ENCODE data around the gene HLX.

The HLX gene

DNA sequence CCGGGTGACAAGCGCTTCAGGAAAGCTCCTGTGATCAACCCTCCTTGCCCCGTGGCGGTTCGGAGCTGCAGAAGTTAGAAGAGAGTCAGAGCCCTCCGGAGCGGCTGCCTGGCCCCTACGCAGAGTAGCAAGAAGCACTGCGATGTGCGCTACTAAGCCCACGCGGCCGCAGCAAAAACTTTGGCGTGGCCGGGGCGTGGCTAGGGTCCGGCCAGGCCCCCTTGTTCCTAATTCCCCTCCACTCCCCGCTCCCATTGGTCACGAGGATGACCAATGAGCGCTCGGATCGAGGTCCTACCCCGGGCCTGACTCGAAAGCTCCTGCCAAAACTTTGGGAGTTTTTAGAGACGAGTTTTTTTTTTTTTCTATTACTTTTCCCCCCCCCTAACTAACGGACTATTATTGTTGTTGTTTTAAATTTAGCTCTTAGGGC lies at the start of gene HLX:
TSS of gene HLX (plus strand) at position 368 of the 433 bp plus-strand sequence. CDS start 415 bp downstream, outside the sequence.
- DNase-seq = peak; percentile 94 to 95

DNA sequence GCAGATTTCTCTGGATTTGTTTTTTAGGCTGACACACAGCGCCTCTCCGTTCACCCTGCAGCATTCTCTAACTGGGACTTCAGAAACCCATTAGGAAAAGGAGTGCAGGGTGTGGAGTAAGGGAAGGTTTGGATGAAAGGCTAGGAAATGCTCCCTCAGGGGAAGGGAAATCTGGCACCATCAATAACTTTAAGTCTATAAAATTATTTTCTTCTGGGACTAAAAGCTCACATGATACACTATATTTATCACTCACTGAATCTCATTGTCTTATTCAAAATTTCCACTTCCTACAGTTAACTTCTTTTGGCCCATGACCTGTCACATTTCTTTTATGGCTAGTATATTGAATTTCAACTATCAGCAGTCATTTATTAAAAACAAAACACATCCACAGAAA lies 45.8 kb upstream of the HLX start:
- no peak for DNase-seq

DNA sequence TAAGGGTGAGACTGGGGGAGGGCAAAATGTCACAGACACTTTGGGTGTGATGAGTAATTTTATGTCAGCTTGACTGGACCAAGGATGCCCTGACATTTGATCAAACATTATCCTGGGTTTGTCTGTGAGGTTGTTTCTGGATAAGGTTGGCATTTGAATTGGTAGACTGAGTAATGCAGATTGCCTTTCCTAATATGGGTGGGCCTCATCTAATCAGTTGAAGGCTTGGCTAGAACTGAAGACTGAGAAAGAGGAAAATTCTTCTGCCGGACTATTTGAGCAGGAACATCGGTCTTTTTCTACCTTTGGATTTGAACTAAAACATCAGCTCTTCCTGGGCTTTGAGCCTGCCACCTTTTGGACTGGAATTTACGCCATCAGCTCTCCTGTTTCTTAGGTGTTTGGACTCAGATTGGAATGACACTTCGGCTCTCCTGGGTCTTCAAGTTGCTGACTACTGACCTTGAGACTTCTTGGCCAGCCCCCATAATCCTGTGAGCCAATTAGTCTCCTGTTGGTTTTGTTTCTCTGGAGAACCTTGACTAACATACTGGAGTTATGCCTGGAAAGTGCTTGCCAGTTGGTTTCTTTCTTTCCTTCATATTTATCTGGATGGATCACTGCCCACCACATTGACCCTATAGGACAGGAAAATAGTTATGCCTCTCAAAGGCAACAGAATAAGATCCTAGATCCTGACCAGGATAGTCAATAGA lies 44.9 kb upstream of the HLX start:
- no peak for DNase-seq

DNA sequence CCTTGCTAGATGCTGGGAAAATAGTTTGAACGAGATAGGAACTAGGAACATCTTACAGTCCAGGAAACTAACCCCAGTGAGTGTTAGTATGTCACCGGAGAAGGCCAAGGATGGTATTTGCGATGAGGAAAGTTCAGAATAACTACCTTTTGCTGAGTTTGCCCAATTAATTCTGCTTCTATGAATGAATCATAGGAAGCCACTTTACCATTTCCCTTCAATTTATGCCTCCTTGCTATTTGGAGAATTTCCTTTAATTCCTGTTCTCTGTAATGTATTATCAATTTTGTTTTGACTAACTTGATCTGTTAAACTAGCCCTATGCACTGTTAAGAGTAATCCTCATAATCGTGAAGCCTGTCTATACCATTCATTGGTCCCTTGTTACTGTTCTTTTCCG lies 40.7 kb upstream of the HLX start:
- no peak for DNase-seq

- no peak for DNase-seq
These were observed 39.8 kb upstream of the HLX start for GRCh38 chr1:220839474-220839873.

DNA sequence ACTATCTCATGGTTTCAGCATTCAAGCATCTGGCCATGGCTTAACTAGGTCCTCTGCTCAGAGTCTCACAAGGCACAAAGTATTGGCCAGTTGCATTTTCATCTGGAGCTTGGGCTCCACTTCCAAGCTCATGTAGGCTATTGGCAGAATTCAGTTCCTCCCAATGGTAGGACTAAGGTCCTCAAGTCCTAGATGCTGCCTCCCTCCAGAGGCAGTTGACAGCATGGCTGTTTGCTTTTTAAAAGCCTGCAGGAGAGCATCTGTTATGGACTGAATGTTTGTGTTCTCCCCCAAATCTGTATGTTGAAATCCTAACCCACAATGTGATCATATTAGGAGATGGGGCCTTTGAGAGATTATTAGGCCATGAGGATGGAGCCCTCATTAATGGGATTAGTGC lies 38.0 kb upstream of the HLX start:
- no peak for DNase-seq

GRCh38 chr1:220843481-220844011 lies 35.7 kb upstream of the HLX start:
- DNase-seq = no peak

DNA sequence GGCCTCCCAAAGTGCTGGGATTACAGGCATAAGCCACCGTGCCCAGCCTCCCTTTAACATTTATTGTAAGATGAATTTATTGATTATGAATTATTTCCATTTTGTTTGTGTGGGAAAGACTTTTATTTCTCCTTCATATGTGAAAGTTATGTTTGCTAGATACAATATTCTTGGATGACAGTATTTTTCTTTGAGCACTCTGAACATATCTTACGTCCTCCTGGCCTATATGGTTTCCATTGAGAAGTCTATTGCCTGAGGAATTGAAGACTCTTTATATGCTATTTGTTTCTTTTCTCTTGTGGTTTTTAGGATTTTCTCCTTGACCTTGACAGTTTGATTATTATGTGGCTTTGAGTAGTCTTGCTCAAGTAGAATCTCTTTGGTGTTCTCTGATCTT lies 26.8 kb upstream of the HLX start:
- DNase-seq = no peak

GRCh38 chr1:220872296-220872695 lies 6.9 kb upstream of the HLX start:
- DNase-seq = no peak

- DNase-seq = no peak
These were observed 6.2 kb upstream of the HLX start for GRCh38 chr1:220873087-220873486.

DNA sequence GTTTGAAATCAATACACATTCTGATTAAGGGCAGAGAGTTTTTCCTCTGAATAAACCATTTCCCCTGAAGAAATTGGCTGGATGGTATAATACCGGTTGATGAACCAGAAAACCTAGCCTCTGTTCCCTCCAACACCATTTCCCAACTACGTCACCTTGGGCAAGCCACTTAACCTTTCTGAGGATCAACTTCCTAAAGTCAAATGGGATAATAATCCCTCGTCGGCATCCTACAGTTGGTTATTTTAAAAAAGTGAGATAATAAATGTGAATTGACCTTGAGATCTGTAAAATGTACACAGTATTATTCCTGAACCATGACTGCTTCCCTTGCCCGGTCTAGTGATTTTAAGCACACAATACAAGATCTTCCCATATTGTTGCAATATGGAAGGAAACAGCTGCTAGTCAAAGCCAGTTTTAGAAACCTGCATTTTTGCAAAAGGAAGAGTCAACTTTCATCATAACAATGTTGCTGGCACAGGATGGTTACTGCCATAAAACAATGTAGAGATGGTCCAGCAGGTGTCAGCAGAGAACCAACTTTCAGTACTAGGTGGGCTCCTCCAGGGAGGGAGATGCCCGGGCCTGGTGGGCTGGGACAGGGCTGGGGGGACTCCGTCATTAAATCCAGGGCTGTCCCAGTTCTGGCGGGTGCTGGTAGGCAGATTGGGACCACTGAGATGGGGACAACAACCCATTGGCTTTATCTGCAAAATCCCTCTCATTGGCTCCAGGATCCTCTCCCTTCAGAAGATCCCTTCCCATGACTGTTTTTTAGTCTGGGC lies 5.2 kb upstream of the HLX start:
- peak in 1 of 2 donors; percentile 74 for DNase-seq

GRCh38 chr1:220875260-220875659 lies 4.0 kb upstream of the HLX start:
- no peak for DNase-seq

- peak; percentile 73 to 76 for DNase-seq
These were observed 2.5 kb upstream of the HLX start for GRCh38 chr1:220876511-220877376.

GRCh38 chr1:220877377-220878095 lies 1.7 kb upstream of the HLX start:
- no peak for DNase-seq

DNA sequence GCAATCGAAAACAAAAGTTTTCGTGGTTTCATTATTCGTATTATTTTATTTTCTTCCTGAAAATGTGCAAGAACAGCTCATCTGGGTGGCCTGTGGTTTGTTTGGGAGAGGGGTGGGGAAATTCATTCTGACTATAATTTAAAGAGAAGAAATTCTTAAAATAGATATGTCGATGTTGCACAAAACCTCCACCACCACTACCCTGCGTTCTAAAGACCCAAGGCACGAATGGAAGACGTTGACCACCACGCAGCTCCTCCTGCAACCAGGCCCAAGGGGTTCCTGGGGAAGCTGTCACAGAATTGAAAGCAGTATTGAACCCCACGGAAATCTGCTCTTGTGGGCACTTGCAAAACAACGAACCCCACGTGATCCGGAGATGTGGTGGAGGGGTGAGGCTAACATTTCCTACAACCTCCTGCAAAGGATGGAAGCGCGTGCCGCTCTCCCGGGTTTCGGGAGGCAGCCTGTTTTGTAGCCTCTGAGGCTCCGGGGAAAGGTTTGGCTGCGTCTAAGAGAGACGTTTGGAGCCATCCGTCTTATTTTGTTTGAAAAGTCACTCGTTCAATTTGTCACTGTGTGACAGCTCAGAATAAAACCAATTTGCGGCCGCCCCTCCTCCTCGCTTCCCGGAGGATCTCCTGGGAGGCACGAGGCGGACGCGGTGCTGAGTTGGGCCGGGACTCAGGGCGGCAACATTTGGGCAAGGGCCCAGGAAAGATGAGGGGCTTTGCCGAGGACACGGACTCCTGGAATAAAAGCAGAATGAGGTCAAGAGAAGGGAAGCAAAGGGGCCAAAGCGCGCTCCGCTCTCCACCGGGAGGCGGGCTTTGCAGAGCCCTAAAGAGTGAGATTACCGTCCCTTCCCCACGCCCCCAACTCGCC lies 810 bp upstream of the HLX start:
- DNase-seq = peak; percentile 64 to 70

DNA sequence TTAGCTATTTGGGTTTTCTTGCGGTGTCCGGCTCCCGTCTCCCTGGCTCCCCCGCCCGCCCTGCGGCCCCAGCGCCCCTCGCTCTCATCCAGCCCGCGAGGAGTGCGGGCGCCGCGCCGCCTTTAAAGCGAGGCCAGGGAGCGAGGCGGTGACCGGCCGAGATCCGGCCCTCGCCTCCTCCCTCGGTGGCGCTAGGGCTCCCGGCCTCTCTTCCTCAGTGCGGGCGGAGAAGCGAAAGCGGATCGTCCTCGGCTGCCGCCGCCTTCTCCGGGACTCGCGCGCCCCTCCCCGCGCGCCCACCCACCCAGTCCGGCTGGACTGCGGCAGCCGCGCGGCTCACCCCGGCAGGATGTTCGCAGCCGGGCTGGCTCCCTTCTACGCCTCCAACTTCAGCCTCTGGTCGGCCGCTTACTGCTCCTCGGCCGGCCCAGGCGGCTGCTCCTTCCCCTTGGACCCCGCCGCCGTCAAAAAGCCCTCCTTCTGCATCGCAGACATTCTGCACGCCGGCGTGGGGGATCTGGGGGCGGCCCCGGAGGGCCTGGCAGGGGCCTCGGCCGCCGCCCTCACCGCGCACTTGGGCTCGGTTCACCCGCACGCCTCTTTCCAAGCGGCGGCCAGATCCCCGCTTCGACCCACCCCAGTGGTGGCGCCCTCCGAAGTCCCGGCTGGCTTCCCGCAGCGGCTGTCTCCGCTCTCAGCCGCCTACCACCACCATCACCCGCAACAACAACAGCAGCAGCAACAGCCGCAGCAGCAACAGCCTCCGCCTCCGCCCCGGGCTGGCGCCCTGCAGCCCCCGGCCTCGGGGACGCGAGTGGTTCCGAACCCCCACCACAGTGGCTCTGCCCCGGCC lies 492 bp downstream of the HLX start:
- DNase-seq = peak in 1 of 2 donors; percentile 63

DNA sequence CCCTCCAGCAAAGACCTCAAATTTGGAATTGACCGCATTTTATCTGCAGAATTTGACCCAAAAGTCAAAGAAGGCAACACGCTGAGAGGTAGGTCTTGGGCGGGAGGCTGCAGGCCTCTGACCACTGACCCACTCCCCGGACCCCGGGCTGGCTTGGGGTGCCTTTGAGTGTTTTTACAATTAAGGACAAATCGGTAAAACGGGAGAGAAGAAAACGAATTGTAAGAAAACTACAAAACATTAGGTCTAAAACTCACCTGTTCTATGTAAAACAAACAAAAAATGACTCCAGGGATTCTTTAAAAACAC lies 1.1 kb downstream of the HLX start:
- no peak for DNase-seq

DNA sequence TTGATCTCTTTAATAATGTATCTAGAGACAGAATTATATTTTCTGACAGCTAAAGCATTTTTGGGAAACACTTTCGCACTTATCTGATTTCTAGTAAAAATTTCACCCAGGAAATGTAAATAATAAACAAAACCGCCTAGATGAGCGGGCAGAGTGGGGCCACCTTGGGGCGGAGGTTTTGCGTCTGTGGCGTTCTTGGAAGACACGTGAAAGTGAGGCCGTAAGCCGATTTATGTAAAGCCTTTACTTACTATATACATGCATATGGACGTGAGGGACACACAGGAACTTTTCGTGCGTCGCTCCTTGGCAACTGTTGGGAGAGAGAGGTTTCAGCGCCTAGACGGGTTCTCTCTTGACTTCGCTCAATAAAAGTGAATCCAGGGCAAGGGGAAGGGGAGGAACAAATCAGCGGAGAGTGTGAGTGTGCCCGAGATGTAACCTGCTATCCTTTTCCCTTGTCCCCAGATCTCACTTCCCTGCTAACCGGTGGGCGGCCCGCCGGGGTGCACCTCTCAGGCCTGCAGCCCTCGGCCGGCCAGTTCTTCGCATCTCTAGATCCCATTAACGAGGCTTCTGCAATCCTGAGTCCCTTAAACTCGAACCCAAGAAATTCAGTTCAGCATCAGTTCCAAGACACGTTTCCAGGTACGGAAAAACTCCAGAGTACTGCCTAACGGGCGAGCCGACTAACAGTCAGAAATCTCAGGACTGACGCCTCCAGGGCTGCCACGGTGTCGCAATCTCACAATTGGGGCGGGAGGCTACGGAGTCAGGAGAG lies 1.7 kb downstream of the HLX start:
- DNase-seq = peak; percentile 95 to 98

DNA sequence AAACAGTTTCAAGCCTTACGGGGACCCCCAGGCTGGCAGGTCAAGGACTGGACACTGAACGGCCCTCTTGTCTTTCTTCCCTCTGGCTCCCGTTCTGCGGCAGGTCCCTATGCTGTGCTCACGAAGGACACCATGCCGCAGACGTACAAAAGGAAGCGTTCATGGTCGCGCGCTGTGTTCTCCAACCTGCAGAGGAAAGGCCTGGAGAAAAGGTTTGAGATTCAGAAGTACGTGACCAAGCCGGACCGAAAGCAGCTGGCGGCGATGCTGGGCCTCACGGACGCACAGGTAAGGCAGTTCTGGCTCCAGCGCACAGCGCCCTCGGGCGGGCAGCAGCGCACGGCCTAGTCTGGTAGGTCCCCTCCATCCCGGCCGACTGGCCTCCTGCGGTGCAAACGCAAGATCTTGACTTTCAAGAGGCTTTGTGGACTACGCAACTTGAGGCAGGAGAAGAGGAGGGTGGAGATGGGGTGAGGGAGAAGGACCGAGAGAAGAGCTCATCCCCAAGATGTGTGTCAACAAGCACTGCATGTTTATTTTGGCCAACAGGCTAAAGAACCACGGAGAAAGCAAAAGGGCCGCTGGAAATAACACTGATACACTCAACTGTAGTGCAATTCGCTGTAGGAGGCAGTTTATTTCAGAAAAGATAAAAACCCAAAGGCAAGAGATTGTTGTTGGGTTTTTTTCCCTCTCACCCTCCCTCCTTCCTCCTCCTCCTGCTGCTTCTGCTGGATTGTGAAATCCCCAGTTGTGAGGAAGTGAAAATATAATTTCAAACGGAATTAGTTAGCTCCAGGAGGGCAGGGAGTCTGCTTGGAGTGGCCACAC lies 3.0 kb downstream of the HLX start:
- peak; percentile 82 for DNase-seq
